ENCODE data around the gene SUSD3. TPM values are rescaled to one million over a fixed set of nuclear protein-coding genes. Genes with fewer than 3 reads are reported as not detected.

Gene SUSD3
- total RNA-seq, 1 experiment from 2014 or later, result 11.9 TPM

- ATAC-seq (no peak), DNase-seq (ENCODE audit: low spot score) (no peak)
- H3K9me3 Mint-ChIP-seq, result no peaks in the 10 kb centered on the region
- peaks cover 17% of the 10 kb centered on the region for H3K4me1 Mint-ChIP-seq
- ChIA-PET CTCF (interaction anchor here (0.8 to 2.4 kb wide), 5 partner anchors 18 to 103 kb away, joined by 3 to 7 read pairs (median 3); no protein-coding TSS in a partner anchor), POLR2A (no interaction called here)
- TF ChIP-seq MXD4 (CRISPR knock-in tag; IDR thresholded peaks at IDR 0.05; ENCODE audit: borderline replicate concordance) (no peak), MYBL2 (CRISPR knock-in tag; IDR thresholded peaks at IDR 0.05) (no peak), SP1 (CRISPR knock-in tag; conservative IDR thresholded peaks at IDR 0.05) (no peak), MAX (CRISPR knock-in tag; IDR thresholded peaks at IDR 0.05) (no peak), SOX15 (CRISPR knock-in tag; IDR thresholded peaks at IDR 0.05) (no peak), RORB (CRISPR knock-in tag; IDR thresholded peaks at IDR 0.05) (no peak), ZNF425 (CRISPR knock-in tag; conservative IDR thresholded peaks at IDR 0.05) (no peak), FOXJ3 (CRISPR knock-in tag; IDR thresholded peaks at IDR 0.05; ENCODE audit: borderline replicate concordance) (no peak), AR (CRISPR knock-in tag; IDR thresholded peaks at IDR 0.05) (no peak), ATF2 (CRISPR knock-in tag; IDR thresholded peaks at IDR 0.05; ENCODE audit: borderline replicate concordance, low read depth) (no peak), IRF1 (CRISPR knock-in tag; IDR thresholded peaks at IDR 0.05) (no peak), ZNF138 (CRISPR knock-in tag; conservative IDR thresholded peaks at IDR 0.05) (no peak), PRRX2 (CRISPR knock-in tag; IDR thresholded peaks at IDR 0.05) (no peak), ZNF219 (CRISPR knock-in tag; IDR thresholded peaks at IDR 0.05; ENCODE audit: borderline replicate concordance) (no peak), E2F1 (CRISPR knock-in tag; IDR thresholded peaks at IDR 0.05) (no peak), ESRRA (CRISPR knock-in tag; IDR thresholded peaks at IDR 0.05; ENCODE audit: borderline replicate concordance) (no peak)
- no peak overlapping the region for H3K27ac Mint-ChIP-seq
- no peaks in the 10 kb centered on the region for H3K36me3 Mint-ChIP-seq
- peaks cover 11% of the 10 kb centered on the region for H3K27me3 Mint-ChIP-seq (ENCODE audit: low read depth)
- H3K4me3 Mint-ChIP-seq, result no peak overlapping the region
Observed at GRCh38 chr9:93051680-93052089, 6.8 kb upstream of the SUSD3 start.
